Mucosa of descending colon (tissue), 3 donors: ENCODE results near the gene POLR2F. TPM values are rescaled to one million over a fixed set of nuclear protein-coding genes. Genes with fewer than 3 reads are reported as not detected.
"Not testable (repeated sequence)": the region's sequence is repeated elsewhere in the genome, so short reads cannot be mapped to it uniquely, and the experiment has no call there.

Experiments used
- ATAC-seq: fragments of 200-7000 bp; cut with Tn5 transposase; one replicate; pipeline ENCODE4 v1.9.1; 2020; ENCODE audit warnings: mild to moderate bottlenecking, moderate library complexity
- DNase-seq, 3 donors: peaks; one replicate each; pipeline ENCODE4 v3.0.0-alpha.2; 2020
- H3K36me3 ChIP-seq: fragments of 200-600 bp; one replicate; pipeline ENCODE4 v1.8.0; 2021; ENCODE audit warnings: low read depth, mild to moderate bottlenecking
- H3K4me1 ChIP-seq: fragments of 200-600 bp; one replicate; pipeline ENCODE4 v1.8.0; 2021; ENCODE audit warnings: low read depth, mild to moderate bottlenecking
- H3K4me3 ChIP-seq: fragments of 200-600 bp; one replicate; pipeline ENCODE4 v1.8.0; 2021; ENCODE audit warnings: mild to moderate bottlenecking
- H3K9me3 ChIP-seq: fragments of 200-600 bp; one replicate; pipeline ENCODE4 v1.8.0; 2021; ENCODE audit warnings: mild to moderate bottlenecking
- intact Hi-C, 2 donors: fragments of 100-400 bp; cut with DNase I in 1 of 2; cut with micrococcal nuclease in 1 of 2; formaldehyde crosslinking; loops; one replicate each; pipeline versions ENCODE4 v1.11.0 to v1.11.1; 2022; cut with DNase I, micrococcal nuclease
- total RNA-seq, 3 donors: library from RNA; stranded (reverse); fragmentation: NEBNext Ultra II Directional in 2 of 3; extraction: Animal tissue kit (Norgen Biotek cat#: 25700) in 2 of 3; gene quantifications; one replicate each; pipeline versions ENCODE4 v1.2.1 to v1.2.4, GENCODE V29; 2021 to 2023
- TF ChIP-seq, protein P1 (sequence below): fragments of 200-600 bp; IDR thresholded peaks from one replicate; pipeline ENCODE4 v1.8.0; 2022; ENCODE audit warnings: antibody characterized with exemption, mild to moderate bottlenecking
- donor health status: DM: no; HTN: no; CAD: no; lungs with moderate emphysema.
- donor health status: DM: no; HTN: no; CAD: no.
- donor health status: DM: no; HTN: yes; CAD: no.

The POLR2F gene
- total RNA-seq, 3 donors from 2014 or later: 54.4 to 69.3 (median 61.3) TPM

DNA sequence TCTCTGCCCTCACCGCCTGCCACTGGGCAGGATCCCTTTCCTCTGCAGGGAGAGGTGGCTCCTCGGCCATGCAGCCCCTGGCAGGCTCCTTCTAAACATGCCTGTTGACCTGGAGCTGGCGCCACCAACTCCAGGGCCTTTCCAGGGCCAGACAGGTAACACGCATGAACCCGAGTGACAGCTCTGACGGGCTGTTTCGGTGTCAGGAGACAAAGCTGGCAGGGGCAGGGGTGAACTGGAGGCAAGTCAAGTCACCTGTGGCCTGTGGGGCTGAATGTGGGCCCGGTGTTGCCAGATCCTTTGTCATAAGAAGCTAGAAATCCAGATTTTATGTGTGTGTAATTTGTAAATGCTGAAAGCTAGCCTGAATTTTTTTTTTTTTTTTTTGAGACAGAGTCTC is 11.4 kb upstream of the POLR2F start:
- Histone ChIP-seq H3K36me3 (peaks cover 5% of the 10 kb centered on the region), H3K4me3 (no peak overlapping the region), H3K9me3 (no peaks in the 10 kb centered on the region), H3K4me1 (no peaks in the 10 kb centered on the region)
- TF ChIP-seq, protein P1, sequence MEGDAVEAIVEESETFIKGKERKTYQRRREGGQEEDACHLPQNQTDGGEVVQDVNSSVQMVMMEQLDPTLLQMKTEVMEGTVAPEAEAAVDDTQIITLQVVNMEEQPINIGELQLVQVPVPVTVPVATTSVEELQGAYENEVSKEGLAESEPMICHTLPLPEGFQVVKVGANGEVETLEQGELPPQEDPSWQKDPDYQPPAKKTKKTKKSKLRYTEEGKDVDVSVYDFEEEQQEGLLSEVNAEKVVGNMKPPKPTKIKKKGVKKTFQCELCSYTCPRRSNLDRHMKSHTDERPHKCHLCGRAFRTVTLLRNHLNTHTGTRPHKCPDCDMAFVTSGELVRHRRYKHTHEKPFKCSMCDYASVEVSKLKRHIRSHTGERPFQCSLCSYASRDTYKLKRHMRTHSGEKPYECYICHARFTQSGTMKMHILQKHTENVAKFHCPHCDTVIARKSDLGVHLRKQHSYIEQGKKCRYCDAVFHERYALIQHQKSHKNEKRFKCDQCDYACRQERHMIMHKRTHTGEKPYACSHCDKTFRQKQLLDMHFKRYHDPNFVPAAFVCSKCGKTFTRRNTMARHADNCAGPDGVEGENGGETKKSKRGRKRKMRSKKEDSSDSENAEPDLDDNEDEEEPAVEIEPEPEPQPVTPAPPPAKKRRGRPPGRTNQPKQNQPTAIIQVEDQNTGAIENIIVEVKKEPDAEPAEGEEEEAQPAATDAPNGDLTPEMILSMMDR: no peak
- intact Hi-C loops: no loop called here
- ATAC-seq (no peak), DNase-seq (no peak)

DNA sequence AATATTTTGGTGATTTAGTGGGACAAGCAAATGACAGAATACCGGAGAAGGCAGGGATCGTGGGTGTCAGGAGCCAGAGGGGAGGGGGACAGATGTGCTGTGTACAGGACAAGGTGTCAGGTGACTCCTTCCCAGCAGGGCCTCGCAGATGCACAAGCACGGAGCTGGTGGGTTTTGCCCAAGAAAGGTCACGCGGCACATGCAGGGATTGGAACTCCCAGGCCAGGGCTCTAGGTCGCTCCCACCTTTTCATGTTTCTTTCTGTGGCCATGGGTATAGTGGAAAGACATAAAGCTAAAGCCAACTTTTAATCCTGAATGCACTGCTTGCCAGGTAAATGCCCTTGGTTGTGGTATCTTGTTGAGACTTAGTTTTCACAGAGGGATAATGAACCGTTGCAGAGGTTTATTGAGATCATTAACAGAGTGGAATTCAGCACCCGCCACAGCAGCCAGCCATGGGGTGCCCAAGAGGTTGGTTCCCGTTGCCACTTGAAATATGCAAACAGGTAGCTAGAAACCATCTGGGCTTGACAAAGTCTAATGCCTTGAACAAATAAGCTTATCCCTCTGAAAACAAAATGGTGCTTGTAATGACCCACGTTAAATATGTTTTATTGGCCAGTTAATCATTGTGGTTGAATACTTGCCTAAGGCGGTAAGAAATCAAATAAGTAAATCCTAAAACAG is 10.2 kb upstream of the POLR2F start:
- Histone ChIP-seq H3K36me3 (peaks cover 5% of the 10 kb centered on the region), H3K4me3 (no peak overlapping the region), H3K4me1 (no peaks in the 10 kb centered on the region), H3K9me3 (no peaks in the 10 kb centered on the region)
- DNase-seq (no peak), ATAC-seq (peak; percentile 16)
- TF ChIP-seq, protein P1: no peak
- intact Hi-C loops: no loop called here

DNA sequence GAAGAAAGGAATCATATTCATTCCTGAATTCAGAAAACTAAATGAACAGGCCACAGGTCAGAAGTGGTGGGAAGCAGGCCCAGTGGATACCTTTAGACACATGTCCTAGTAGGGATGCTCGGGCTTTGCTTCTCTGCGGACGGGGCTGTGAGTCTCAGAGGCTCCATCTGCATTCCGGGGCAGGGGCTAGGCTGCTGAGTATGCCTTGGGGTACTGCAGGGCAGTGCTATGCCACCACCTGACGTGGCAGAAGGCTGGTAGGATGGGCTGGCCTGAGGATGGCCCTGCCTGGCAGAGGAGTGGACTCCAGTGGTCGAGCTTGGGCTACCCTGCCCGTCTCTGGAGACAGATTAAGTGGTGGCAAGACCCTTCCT is 9.7 kb upstream of the POLR2F start:
- intact Hi-C loops: no loop called here
- Histone ChIP-seq H3K4me1 (no peaks in the 10 kb centered on the region), H3K36me3 (peaks cover 5% of the 10 kb centered on the region), H3K9me3 (no peaks in the 10 kb centered on the region), H3K4me3 (no peak overlapping the region)
- TF ChIP-seq, protein P1: no peak
- DNase-seq: no peak
- no peak for ATAC-seq

DNA sequence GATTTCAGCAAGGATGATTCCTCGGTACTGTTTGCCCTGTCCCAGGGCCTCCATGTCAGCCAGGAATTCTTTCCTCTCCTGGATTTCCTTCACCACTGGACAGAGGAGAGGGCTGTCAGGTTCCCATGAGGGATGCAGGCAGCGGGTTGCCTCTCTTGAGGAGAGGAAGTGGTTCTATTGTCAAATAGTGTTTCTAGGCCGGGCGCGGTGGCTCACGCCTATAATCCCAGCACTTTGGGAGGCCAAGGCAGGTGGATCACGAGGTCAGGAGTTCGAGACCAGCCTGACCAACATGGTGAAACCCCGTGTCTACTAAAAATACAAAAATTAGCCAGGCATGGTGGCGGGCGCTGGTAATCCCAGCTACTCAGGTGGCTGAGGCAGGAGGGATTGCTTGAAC is 9.1 kb upstream of the POLR2F start:
- H3K4me3 ChIP-seq, H3K9me3 ChIP-seq, H3K4me1 ChIP-seq, DNase-seq, ATAC-seq, H3K36me3 ChIP-seq, intact Hi-C loops: not testable (repeated sequence)

DNA sequence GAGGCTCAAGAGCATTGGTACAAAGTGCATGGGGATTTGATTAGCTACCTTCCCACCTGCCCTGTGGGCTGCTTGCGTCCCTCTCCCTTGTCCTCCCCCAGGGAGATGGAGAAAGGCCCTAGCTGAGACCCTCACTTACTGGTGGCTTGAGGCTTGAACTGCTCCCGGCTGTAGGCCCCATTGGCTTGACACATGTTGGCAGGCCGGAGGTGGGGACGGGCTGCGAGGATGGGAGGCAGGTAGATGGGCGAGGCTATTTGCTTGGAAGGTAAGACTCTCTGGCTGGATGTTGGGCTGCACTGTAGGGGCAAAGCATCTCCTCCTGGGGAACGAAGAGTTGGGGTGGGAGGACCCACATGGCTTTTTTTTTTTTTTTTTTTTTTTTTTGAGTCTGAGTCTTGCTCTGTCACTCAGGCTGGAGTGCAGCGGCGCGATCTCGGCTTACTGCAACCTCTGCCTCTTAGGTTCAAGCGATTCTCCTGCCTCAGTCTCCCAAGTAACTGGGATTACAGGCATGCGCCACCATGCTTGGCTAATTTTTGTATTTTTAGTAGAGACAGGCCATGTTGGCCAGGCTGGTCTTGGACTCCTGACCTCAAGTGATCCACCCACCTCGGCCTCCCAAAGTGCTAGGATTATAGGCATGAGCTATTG is 6.2 kb upstream of the POLR2F start:
- DNase-seq, intact Hi-C loops, H3K4me1 ChIP-seq, ATAC-seq, H3K9me3 ChIP-seq, H3K4me3 ChIP-seq, H3K36me3 ChIP-seq: not testable (repeated sequence)

DNA sequence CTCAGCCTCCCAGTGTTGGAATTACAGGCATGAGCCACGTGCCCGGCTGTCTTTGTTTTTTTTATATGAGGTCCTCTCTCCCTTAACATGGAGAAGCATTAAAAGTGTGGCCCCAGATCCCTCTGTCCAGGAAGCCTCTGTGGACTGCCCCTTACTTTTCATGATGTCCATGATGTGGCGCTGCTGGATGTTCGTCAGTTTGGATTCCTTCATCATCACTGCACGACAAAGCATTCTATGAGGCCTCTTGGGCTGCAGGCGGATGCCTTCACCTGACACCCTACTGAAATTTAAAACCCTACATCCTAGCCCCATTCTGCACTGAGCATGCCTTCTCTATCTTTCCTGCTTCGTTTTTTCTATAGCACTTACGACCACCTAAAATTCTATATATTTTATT is 2.2 kb upstream of the POLR2F start:
- H3K4me1 ChIP-seq: peaks cover 14% of the 10 kb centered on the region
- DNase-seq: no peak
- TF ChIP-seq, protein P1: no peak
- H3K36me3 ChIP-seq: no peaks in the 10 kb centered on the region
- no peaks in the 10 kb centered on the region for H3K9me3 ChIP-seq
- no peak for ATAC-seq
- H3K4me3 ChIP-seq: no peak overlapping the region
- intact Hi-C loops: no loop called here

DNA sequence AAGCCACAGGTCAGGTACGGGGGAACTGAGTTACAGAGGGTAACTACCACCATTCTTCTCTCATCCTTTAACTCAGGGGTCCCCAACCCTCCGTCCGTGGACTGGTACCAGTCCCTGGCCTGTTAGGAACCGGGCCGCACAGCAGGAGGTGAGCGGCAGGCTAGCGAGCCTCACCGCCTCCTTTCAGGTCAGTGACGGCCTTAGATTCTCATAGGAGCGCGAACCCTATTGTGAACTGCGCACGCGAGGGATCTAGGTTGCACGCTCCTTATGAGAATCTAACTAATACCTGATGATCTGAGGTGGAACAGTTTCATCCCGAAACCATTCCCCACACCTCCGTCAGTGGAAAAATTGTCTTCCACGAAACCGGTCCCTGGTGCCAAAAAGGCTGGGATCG is 870 bp upstream of the POLR2F start:
- DNase-seq (peak in 1 of 3 donors; percentile 34), ATAC-seq (peak; percentile 9)
- H3K36me3 ChIP-seq, H3K9me3 ChIP-seq, H3K4me3 ChIP-seq, intact Hi-C loops: not testable (repeated sequence)
- H3K4me1 ChIP-seq: peaks cover 14% of the 10 kb centered on the region
